ENCODE measurements around the gene LRRC72.

- TF ChIP-seq CTCF (IDR thresholded peaks at IDR 0.05; ENCODE audit: low read depth, low read length, poor library complexity, severe bottlenecking): no peak
- no peak for TF ChIP-seq EZH2phosphoT487 (IDR thresholded peaks at IDR 0.05; ENCODE audit: borderline replicate concordance, low read length)
Measured at GRCh38 chr7:16592395-16592794, 65.8 kb downstream of the LRRC72 start.

Measured in DOHH2 (cell line).